Prostate gland (tissue), 2 donors: ENCODE results near the gene LRRC71.

Experiments used
- CTCF ChIP-seq, 4 experiments: fragments of 200-600 bp in 2 of 4; fragments of 450-650 bp in 2 of 4; sonication (generic) in 2 of 4; IDR thresholded peaks; 1 replicate in 3 of 4; 2 replicates in 1 of 4; pipeline ENCODE4 v1.5.1; 2016 to 2019; ENCODE audit warnings: antibody characterized with exemption in 4 of 4, mild to moderate bottlenecking in 2 of 4, moderate library complexity in 2 of 4
- POLR2AphosphoS5 ChIP-seq: sonication (generic); formaldehyde crosslinking; IDR thresholded peaks from one replicate; pipeline ENCODE4 v1.6.1; 2017; ENCODE audit warnings: antibody characterized with exemption

- TF ChIP-seq CTCF (IDR thresholded peaks at IDR 0.05) (no peak), POLR2AphosphoS5 (no peak)
These were observed 11.5 kb upstream of the LRRC71 start for GRCh38 chr1:156908955-156909354.
